Adrenal gland (tissue), 19 donors: ENCODE measurements around the gene RBMX. TPM values are rescaled to one million over a fixed set of nuclear protein-coding genes. Genes with fewer than 3 reads are reported as not detected.
"Not testable (repeated sequence)": the region's sequence is repeated elsewhere in the genome, so short reads cannot be mapped to it uniquely, and the experiment has no call there.

ENCODE experiments used
- DNase-seq, 7 donors: peaks; one replicate each; pipeline ENCODE4 v3.0.0-alpha.2; 2019 to 2020
- H3K27ac ChIP-seq, 5 donors: fragments of 200-600 bp; sonication (generic) in 4 of 5; 1 replicate in 3 of 5; 2 replicates in 2 of 5; pipeline versions ENCODE4 v1.5.1 to v1.8.0; 2016 to 2020; ENCODE audit warnings: mild to moderate bottlenecking in 1 of 5
- H3K27me3 ChIP-seq: fragments of 200-600 bp; 2 replicates; pipeline ENCODE4 v1.8.0; 2021
- H3K36me3 ChIP-seq, 2 donors: fragments of 200-600 bp; replicated peaks in 1 of 2; 1 replicate in 1 of 2; 2 replicates in 1 of 2; pipeline versions ENCODE4 v1.5.1 to v1.8.0; 2018 to 2022
- H3K4me1 ChIP-seq, 2 donors: fragments of 200-600 bp; replicated peaks in 1 of 2; 1 replicate in 1 of 2; 2 replicates in 1 of 2; pipeline versions ENCODE4 v1.5.1 to v1.8.0; 2018 to 2021
- H3K4me3 ChIP-seq, 4 donors: fragments of 200-600 bp; sonication (generic) in 3 of 4; one replicate each; pipeline ENCODE4 v1.5.1; 2016 to 2018
- H3K9me3 ChIP-seq, 3 donors: fragments of 200-600 bp; sonication (generic) in 1 of 3; replicated peaks in 1 of 3; 1 replicate in 2 of 3; 2 replicates in 1 of 3; pipeline versions ENCODE4 v1.5.1 to v1.8.0; 2016 to 2021
- POLR2A ChIP-seq, 2 donors: fragments of 450-650 bp; IDR thresholded peaks; one replicate each; pipeline ENCODE4 v1.6.1; 2017; ENCODE audit warnings: antibody characterized with exemption in 2 of 2, mild to moderate bottlenecking in 2 of 2, moderate library complexity in 1 of 2
- WGBS, 4 donors: extraction: QIAGEN DNeasy Blood & Tissue Kit in 2 of 4; methylation state at CpG; one replicate each; pipeline versions ENCODE4 v1.1.5 to v1.1.7; 2013 to 2017; 5-methylcytosine and 5-hydroxymethylcytosine counted together
- intact Hi-C, 2 donors: fragments of 100-400 bp; cut with DNase I; formaldehyde crosslinking; loops; one replicate each; pipeline versions ENCODE4 v1.14.1 to v1.15.0; 2022 to 2023
- long read RNA-seq, 10 donors: library from polyadenylated mRNA in 3 of 10; unstranded in 2 of 10; stranded (forward) in 1 of 10; transcript quantifications; one replicate each; pipeline ENCODE4 v2.0.0 and lab custom pipeline, GENCODE V29; 2021 to 2026
- polyA plus RNA-seq, 3 donors: library from polyadenylated mRNA; stranded (reverse); fragments of 200-250 nt in 2 of 3; fragments of 350-450 nt in 1 of 3; fragmentation: Illumina TruSeq in 1 of 3; extraction: RNeasy Lipid Tissue Mini Kit (QIAGEN cat#74804) in 1 of 3; gene quantifications; one replicate each; pipeline ENCODE4 v1.2.3, GENCODE V29; 2013 to 2014
- total RNA-seq, 9 donors: library from RNA; depleted of rRNA in 4 of 9; stranded (reverse); fragments of >200 nt in 4 of 9; fragments of 120-200 nt in 1 of 9; fragmentation: NEBNext Ultra II Directional in 1 of 9; extraction: Animal tissue kit (Norgen Biotek cat#: 25700) in 1 of 9; gene quantifications; one replicate each; pipeline versions ENCODE4 v1.1.0 to v1.2.4, GENCODE V29; 2013 to 2023
- TF ChIP-seq, protein P1 (sequence below), 6 experiments: fragments of 450-650 bp in 4 of 6; fragments of 200-600 bp in 2 of 6; sonication (generic) in 1 of 6; IDR thresholded peaks; 1 replicate in 5 of 6; 2 replicates in 1 of 6; pipeline versions ENCODE4 v1.5.1 to v1.8.0; 2016 to 2021; ENCODE audit warnings: antibody characterized with exemption in 6 of 6, mild to moderate bottlenecking in 2 of 6, moderate library complexity in 1 of 6
- donor health status: healthy with polysubstance abuse.
- donor health status: Bipolar disorder and iron deficiency.
- donor health status: DM: yes; HTN: yes; CAD: no.
- donor health status: DM: no; HTN: no; CAD: no.
- donor health status: DM: no; HTN: no; CAD: no.
- donor health status: DM: yes; HTN: yes; CAD: no.

RBMX gene
- total RNA-seq (100 to 1,000 TPM; 106 to 218 (median 136) TPM), polyA plus RNA-seq (100 to 1,000 TPM in 1 of 3 donors, 10 to 100 TPM in 2; 64.2 to 171 (median 99.6) TPM)
- long read RNA-seq, donor 1, transcript RBMX-201 (9 exons, 2,012 nt) = major isoform, 29 of 76 reads
- long read RNA-seq, donor 1, partial matches to known transcripts = 39 of 76 reads
- long read RNA-seq, donor 1, other reads (novel, unspliced or antisense) = 0 of 76 reads
- long read RNA-seq, donor 2, transcript RBMX-201 (9 exons, 2,012 nt) = major isoform, 23 of 44 reads
- long read RNA-seq, donor 2, partial matches to known transcripts = 11 of 44 reads
- long read RNA-seq, donor 2, other reads (novel, unspliced or antisense) = 0 of 44 reads
- long read RNA-seq, donor 3, transcript RBMX-201 (9 exons, 2,012 nt) = major isoform, 43 of 50 reads
- long read RNA-seq, donor 3, partial matches to known transcripts = 0 of 50 reads
- long read RNA-seq, donor 3, other reads (novel, unspliced or antisense) = 0 of 50 reads
- long read RNA-seq, donor 4, transcript RBMX-201 (9 exons, 2,012 nt) = major isoform, 75 of 86 reads
- long read RNA-seq, donor 4, partial matches to known transcripts = 3 of 86 reads
- long read RNA-seq, donor 4, other reads (novel, unspliced or antisense) = 8 of 86 reads
- long read RNA-seq, donor 5, transcript RBMX-201 (9 exons, 2,012 nt) = major isoform, 137 of 204 reads
- long read RNA-seq, donor 5, partial matches to known transcripts = 17 of 204 reads
- long read RNA-seq, donor 5, other reads (novel, unspliced or antisense) = 49 of 204 reads
- long read RNA-seq, donor 6, transcript RBMX-201 (9 exons, 2,012 nt) = major isoform, 47 of 64 reads
- long read RNA-seq, donor 6, partial matches to known transcripts = 3 of 64 reads
- long read RNA-seq, donor 6, other reads (novel, unspliced or antisense) = 12 of 64 reads
- long read RNA-seq, donor 7, transcript RBMX-201 (9 exons, 2,012 nt) = major isoform, 15 of 42 reads
- long read RNA-seq, donor 7, transcript RBMX-210 (2 exons, 563 nt) = minor isoform, 5 of 42 reads
- long read RNA-seq, donor 7, partial matches to known transcripts = 19 of 42 reads
- long read RNA-seq, donor 7, other reads (novel, unspliced or antisense) = 0 of 42 reads
- long read RNA-seq, donor 8, transcript RBMX-201 (9 exons, 2,012 nt) = major isoform, 52 of 105 reads
- long read RNA-seq, donor 8, transcript RBMX-210 (2 exons, 563 nt) = minor isoform, 8 of 105 reads
- long read RNA-seq, donor 8, partial matches to known transcripts = 37 of 105 reads
- long read RNA-seq, donor 8, other reads (novel, unspliced or antisense) = 0 of 105 reads
- long read RNA-seq, donor 9, transcript RBMX-201 (9 exons, 2,012 nt) = major isoform, 41 of 59 reads
- long read RNA-seq, donor 9, transcript RBMX-207 (8 exons, 2,148 nt) = minor isoform, 5 of 59 reads
- long read RNA-seq, donor 9, partial matches to known transcripts = 11 of 59 reads
- long read RNA-seq, donor 9, other reads (novel, unspliced or antisense) = 0 of 59 reads
- long read RNA-seq, donor 10, transcript RBMX-201 (9 exons, 2,012 nt) = major isoform, 23 of 60 reads
- long read RNA-seq, donor 10, partial matches to known transcripts = 29 of 60 reads
- long read RNA-seq, donor 10, other reads (novel, unspliced or antisense) = 0 of 60 reads

DNA sequence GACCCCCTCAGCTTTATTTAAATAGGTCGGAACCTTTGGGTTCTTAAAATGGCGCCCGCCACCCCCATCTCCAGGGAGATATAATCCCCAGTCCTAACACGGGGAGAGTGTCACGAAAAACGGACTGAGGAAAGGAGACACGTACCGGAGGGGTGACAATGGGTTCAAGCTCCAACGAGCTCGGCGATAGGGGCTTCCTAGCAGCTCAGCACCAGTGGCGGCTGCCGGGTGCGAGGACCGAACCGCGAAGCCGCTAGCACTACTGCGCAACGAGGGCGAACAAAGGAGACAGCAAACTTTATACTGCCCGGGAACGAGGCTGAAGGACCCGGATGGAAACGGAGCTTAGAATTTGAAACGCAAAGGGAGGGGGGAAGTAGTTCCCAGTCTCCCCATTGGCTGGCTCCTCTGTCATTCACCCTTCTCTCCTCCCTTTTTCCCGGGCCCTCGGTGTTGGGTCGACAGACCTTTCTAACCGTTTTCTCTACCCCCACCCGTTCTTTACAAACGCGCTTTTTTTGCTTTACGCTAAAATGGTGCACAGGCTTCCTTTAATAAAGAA lies at the start of gene RBMX:
TSS of gene RBMX (minus strand) at position 274 of the 562 bp plus-strand sequence. CDS start 1,298 bp downstream, outside the sequence.
- Histone ChIP-seq H3K27ac (peak within 1 kb of the TSS; percentile 85 to 93 (median 91)), H3K27me3 (no peaks in the 10 kb centered on the region), H3K4me3 (peak within 1 kb of the TSS; percentile 52 to 80 (median 67)), H3K4me1 (no peaks in the 10 kb centered on the region), H3K36me3 (peaks cover 0 to 27% of the 10 kb centered on the region in 2 donors), H3K9me3 (no peaks in the 10 kb centered on the region)
- intact Hi-C loops = no loop called here
- DNase-seq = peak; percentile 90 to 97 (median 91)
- peak; percentile 97 to 98 for TF ChIP-seq POLR2A (IDR thresholded peaks at IDR 0.05)
- TF ChIP-seq, protein P1, sequence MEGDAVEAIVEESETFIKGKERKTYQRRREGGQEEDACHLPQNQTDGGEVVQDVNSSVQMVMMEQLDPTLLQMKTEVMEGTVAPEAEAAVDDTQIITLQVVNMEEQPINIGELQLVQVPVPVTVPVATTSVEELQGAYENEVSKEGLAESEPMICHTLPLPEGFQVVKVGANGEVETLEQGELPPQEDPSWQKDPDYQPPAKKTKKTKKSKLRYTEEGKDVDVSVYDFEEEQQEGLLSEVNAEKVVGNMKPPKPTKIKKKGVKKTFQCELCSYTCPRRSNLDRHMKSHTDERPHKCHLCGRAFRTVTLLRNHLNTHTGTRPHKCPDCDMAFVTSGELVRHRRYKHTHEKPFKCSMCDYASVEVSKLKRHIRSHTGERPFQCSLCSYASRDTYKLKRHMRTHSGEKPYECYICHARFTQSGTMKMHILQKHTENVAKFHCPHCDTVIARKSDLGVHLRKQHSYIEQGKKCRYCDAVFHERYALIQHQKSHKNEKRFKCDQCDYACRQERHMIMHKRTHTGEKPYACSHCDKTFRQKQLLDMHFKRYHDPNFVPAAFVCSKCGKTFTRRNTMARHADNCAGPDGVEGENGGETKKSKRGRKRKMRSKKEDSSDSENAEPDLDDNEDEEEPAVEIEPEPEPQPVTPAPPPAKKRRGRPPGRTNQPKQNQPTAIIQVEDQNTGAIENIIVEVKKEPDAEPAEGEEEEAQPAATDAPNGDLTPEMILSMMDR (IDR thresholded peaks at IDR 0.05) = no peak
- WGBS, 4 donors = 2 to 43% (median 19%) methylated on average over 18 to 34 of the region's 34 CpGs

DNA sequence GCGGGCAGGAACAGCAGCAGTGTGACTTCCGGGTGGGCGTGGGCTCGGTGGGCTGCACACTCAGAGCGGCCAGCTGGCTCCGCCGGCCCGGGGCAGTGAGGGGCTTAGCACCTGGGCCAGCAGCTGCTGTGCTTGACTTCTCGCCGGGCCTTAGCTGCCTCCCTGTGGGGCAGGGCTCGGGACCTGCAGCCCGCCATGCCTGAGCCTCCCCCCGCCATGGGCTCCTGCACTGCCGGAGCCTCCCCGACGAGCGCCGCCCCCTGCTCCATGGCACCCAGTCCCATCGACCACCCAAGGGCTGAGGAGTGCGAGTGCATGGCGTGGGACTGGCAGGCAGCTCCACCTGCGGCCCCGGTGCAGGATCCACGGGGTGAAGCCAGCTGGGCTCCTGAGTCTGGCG lies 40.9 kb upstream of the RBMX start:
- H3K9me3 ChIP-seq, DNase-seq, H3K27me3 ChIP-seq, H3K4me3 ChIP-seq, H3K4me1 ChIP-seq, H3K27ac ChIP-seq, H3K36me3 ChIP-seq: not testable (repeated sequence)
- WGBS, 4 donors = 90 to 99% (median 92%) methylated on average over 5 to 23 of the region's 25 CpGs; no CpG with 5 or more reads in 1 of the 4 donors
- intact Hi-C loops = loop anchor here in 1 of 2 donors (10.0 kb wide), 1 partner anchor 317 kb away; no protein-coding TSS in a partner anchor

DNA sequence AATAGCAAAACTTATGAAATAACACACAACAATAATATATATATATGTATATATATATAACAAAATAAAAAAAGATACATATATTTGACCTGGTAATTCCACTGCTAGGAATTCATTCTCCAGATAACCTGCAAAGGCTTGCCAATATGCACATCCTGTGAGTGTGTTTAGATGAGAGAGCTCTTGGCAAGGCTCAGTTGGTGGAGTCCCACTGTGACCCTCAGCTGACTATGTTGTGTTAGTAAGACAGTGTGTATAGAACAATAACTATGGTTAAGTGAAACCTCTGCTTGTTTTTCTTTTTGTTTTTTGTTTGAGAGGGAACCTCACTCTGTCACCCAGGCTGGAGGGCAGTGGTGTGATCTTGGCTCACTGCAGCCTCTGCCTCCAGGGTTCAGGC lies 39.5 kb upstream of the RBMX start:
- no peak overlapping the region for H3K27ac ChIP-seq
- no peaks in the 10 kb centered on the region for H3K27me3 ChIP-seq
- no peaks in the 10 kb centered on the region for H3K4me1 ChIP-seq
- no peak for DNase-seq
- H3K36me3 ChIP-seq = no peaks in the 10 kb centered on the region
- H3K9me3 ChIP-seq = no peaks in the 10 kb centered on the region
- TF ChIP-seq POLR2A (IDR thresholded peaks at IDR 0.05) = no peak
- TF ChIP-seq, protein P1 (IDR thresholded peaks at IDR 0.05) = no peak
- intact Hi-C loops = loop anchor here in 1 of 2 donors (10.0 kb wide), 1 partner anchor 315 kb away; no protein-coding TSS in a partner anchor
- no peak overlapping the region for H3K4me3 ChIP-seq

DNA sequence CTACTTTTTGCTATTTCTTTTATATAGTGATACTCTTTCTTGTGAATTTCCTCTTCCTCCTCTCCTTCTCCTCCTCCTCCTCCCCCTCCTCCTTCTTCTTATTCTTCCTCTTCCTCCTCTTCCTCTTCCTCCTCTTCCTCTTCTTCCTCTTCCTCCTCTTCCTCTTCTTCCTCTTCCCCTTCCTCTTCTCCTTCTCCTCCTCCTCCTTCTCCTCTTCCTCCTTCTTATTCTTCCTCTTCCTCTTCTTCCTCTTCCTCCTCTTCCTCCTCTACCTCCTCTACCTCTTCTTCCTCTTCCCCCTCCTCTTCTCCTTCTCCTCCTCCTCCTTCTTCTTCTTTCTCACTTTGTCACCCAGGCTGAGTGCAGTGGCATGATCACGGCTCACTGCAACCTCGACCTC lies 36.3 kb upstream of the RBMX start:
- DNase-seq = no peak
- H3K36me3 ChIP-seq = no peaks in the 10 kb centered on the region
- no peak overlapping the region for H3K4me3 ChIP-seq
- no peaks in the 10 kb centered on the region for H3K9me3 ChIP-seq
- H3K27ac ChIP-seq = no peak overlapping the region
- no peaks in the 10 kb centered on the region for H3K27me3 ChIP-seq
- intact Hi-C loops = no loop called here
- 88 to 94% (median 92%) methylated on average over 2 of the region's 2 CpGs for WGBS, 4 donors
- TF ChIP-seq, protein P1 (IDR thresholded peaks at IDR 0.05) = no peak
- no peak for TF ChIP-seq POLR2A (IDR thresholded peaks at IDR 0.05)
- H3K4me1 ChIP-seq = no peaks in the 10 kb centered on the region

DNA sequence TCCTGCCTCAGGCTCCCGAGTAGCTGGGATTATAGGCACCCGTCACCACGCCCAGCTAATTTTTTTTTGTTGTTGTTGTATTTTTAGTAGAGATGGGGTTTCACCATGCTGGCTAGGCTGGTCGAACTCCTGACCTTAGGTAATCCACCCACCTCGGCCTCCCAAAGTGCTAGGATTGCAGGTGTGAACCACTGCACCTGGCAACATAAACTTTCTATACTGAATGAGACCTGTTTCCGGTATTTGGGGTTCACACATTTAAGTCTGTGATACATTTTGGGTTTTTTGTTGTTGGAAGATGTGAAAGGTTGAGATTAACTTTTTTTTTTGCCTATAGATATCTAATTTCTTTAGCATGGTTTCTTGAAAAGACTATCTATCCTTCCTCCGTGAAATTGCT lies 31.1 kb upstream of the RBMX start:
- H3K36me3 ChIP-seq, H3K27ac ChIP-seq, H3K4me3 ChIP-seq, H3K9me3 ChIP-seq, H3K27me3 ChIP-seq, H3K4me1 ChIP-seq, DNase-seq, intact Hi-C loops: not testable (repeated sequence)
- WGBS, 4 donors = 71 to 87% (median 82%) methylated on average over 7 of the region's 7 CpGs
